Measurements from ENCODE around the gene TEPSIN. TPM values are rescaled to one million over a fixed set of nuclear protein-coding genes. Genes with fewer than 3 reads are reported as not detected.

TEPSIN gene
- total RNA-seq, 4 donors from 2014 or later = 21.7 to 53.7 (median 28.8) TPM

DNA sequence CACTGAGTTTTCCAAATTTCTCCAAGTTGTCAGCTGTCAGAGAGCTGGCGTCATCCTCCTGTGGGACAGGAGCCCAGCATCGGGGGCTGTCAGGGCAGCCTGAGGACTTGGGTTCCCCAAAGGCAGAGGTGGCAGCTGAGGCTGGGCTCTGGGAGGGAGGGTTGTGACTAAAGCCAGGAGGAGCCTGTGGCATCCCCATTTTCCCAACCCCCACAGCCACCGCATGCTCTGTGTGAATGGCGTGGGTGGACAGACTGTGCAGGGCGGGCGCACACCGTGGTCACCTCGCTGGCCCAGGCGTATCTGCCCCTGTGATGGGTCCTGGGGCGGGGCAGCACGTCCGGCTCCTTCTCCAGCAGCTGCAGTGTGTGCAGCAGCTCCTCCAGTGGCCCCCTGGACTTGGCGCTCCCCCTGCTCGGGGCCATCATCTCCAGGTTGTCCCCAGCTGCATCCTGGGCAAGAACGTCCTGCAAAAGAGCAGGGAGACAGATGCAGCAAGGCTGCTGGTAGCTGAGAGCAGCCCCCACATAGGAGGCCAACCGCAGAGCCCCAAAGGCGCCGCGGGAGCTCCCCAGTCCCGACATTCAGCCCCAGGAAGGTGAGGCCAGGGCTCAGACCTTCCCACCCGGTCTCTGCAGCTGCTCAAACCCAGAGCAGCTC, 40.9 kb downstream of the TEPSIN start:
- TF ChIP-seq, protein P1, sequence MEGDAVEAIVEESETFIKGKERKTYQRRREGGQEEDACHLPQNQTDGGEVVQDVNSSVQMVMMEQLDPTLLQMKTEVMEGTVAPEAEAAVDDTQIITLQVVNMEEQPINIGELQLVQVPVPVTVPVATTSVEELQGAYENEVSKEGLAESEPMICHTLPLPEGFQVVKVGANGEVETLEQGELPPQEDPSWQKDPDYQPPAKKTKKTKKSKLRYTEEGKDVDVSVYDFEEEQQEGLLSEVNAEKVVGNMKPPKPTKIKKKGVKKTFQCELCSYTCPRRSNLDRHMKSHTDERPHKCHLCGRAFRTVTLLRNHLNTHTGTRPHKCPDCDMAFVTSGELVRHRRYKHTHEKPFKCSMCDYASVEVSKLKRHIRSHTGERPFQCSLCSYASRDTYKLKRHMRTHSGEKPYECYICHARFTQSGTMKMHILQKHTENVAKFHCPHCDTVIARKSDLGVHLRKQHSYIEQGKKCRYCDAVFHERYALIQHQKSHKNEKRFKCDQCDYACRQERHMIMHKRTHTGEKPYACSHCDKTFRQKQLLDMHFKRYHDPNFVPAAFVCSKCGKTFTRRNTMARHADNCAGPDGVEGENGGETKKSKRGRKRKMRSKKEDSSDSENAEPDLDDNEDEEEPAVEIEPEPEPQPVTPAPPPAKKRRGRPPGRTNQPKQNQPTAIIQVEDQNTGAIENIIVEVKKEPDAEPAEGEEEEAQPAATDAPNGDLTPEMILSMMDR (IDR thresholded peaks at IDR 0.05; ENCODE audit: low read depth) = no peak

DNA sequence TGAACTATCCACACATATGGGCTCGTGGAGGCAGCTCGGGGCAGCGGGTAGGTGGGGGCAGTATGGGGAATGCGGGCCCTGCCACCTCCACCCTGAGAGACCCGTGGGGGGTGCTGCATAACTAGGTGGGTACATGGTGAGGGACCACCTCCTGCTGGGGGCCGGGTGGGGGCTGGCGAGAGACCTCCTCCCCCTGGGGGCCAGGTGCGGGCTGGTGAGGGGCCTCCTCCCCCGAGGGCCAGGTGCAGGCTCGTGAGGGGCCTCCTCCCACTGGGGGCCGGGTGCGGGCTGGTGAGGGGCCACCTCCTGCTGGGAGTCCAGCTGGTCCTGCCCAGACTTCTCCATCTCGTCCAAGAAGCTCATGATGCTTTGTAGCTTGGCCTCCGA, 41.5 kb downstream of the TEPSIN start:
- TF ChIP-seq, protein P1 (IDR thresholded peaks at IDR 0.05; ENCODE audit: low read depth) = no peak

DNA sequence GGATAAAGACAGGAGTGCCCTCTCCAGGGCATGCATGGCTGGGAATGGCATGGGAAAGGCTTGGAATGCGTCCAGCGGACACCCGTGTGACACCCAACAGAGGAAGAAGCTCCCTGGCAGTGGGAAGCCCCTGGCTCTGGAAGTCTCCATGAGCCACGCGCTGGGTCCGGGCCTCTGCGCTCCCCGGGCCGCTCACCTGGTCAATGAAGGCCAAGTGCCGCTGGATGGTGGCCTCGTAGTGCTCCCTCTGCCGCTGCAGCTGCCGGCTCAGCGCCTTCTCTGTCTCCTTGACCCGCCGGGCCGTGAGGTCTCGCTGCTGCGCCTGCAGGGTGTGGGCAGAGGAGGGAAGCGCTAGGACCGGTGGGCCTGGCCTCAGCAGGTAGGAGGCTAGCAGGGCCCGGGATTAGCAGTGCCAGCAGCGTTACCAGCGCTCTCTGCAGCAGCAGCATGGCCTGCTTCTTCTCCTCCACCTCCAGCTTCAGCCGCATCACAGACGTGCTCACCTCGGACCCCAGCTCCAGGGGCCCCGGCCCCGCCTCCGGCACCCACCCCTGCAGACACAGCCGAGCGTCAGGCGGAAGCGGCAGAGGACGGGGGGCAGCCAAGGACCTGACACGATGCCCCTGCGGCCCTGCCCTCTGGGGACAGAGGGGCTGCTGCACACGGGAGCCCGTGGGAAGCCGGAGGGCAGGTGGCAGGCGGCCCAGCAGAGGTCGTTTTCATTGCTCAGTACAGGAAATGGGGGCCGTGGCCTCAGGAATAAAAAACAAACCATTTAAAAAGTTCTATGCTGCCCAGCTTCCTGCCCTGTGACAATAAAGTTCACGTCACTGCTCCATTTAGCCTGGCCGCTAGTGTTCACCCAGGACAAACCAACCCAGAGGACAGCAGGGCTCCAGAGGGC, 42.1 kb downstream of the TEPSIN start:
- TF ChIP-seq, protein P1 (IDR thresholded peaks at IDR 0.05; ENCODE audit: low read depth) = no peak

DNA sequence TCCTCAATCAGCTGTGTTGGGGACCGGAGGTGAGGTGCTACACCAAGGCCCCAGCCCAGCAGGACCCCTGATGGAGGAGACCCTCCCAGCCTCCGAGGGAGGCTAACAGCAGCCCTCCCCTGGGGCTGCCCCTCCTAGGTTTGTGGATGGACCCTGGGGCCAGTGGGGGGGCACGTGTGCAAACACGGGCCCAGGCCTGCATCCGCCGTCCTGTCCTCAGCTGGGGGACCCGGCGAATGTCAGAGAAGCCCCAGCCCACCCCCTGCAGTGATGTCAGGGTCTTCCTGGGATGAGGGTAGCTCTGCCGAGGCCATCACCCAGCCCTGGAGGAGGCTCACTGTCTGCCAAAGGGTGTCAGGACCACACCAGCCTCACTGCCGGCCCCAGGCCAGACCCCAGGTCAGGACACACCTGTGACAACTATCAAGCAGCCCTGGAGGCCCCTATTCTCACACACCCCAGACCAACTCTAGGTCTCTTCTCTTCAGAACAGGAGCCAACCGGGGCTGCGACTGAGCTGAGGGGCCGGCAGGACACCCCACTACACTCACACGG, 42.8 kb downstream of the TEPSIN start:
- TF ChIP-seq, protein P1 (IDR thresholded peaks at IDR 0.05; ENCODE audit: low read depth) = no peak

DNA sequence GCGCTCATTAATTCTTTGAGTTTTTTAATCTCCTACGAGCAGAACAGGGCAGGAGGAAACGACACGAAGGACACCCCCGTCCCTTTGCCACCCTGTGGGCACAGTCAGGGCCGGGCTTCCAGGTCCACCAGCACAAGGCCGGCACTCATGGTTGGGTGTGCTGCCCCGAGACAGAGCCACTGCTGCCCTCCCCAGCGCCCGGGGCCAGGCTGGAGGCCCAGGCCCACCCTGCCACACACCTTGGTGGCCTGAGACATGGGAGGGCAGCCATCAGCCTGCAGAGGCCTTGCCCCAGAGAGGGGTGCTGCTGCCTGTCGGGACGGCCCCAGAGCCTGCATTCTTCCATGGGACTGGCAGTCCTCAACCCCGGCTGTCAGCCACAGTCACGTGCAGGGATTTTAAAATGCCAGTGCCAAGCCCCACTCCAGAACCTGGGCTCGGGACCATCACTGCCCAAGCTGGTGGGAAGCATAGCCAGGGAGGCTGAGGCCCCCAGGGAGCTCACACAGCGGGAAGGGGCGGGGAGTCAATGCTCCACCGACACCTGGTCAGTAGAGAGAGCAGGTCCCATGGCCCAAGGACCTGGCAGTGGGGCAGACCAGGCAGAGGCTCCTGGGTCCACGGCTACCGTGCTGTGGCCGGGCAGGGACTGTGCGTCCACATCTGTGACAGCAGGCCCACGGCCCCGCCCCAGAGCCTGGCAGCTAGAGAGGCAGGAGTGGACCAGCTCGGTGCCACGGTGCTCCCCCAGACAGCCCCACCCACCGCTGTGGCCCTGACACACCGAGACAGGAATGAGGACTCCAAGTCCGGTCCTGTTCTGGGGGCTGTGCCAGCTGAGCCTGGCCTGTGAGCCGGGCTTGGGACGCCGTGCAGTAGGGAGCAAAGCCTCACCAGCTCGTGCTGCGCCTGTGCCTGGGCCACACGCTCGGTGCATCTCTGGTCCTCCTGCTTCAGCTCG, 43.6 kb downstream of the TEPSIN start:
- TF ChIP-seq, protein P1 (IDR thresholded peaks at IDR 0.05; ENCODE audit: low read depth) = no peak

DNA sequence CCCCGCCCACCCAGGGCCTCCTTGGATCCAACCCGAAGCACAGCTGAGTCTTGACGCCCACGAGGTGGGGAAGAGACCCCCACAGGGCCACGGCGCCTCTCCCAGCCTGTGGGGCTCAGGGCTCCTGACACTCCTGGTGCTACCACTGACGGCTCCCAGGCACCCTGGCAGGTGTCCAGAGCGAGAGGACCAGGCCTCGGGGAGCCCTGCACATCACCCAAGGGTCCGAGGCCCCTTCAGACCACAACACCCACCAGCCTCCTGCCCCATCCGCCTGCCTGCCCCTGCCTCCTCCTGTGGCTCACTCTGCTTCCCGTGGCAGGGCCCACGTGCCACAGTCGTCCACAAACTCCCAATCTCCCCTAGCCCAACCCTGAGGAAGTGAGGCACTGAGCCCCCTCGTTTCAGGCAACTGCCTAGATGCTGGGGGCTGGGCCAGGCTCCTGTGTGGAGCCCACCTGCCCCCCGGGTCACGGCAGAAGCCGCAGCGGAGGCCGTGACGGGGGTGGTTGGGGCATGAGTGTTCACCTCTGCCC, 44.6 kb downstream of the TEPSIN start:
- TF ChIP-seq, protein P1 (IDR thresholded peaks at IDR 0.05; ENCODE audit: low read depth) = no peak

Measured in subcutaneous adipose tissue (tissue), 4 donors.